Measurements from ENCODE around the gene COMMD1.
"Not testable (repeated sequence)": the region's sequence is repeated elsewhere in the genome, so short reads cannot be mapped to it uniquely, and the experiment has no call there.

The COMMD1 gene

GRCh38 chr2:62143696-62144095 is 238.2 kb downstream of the COMMD1 start:
- no peak for FAIRE-seq

DNA sequence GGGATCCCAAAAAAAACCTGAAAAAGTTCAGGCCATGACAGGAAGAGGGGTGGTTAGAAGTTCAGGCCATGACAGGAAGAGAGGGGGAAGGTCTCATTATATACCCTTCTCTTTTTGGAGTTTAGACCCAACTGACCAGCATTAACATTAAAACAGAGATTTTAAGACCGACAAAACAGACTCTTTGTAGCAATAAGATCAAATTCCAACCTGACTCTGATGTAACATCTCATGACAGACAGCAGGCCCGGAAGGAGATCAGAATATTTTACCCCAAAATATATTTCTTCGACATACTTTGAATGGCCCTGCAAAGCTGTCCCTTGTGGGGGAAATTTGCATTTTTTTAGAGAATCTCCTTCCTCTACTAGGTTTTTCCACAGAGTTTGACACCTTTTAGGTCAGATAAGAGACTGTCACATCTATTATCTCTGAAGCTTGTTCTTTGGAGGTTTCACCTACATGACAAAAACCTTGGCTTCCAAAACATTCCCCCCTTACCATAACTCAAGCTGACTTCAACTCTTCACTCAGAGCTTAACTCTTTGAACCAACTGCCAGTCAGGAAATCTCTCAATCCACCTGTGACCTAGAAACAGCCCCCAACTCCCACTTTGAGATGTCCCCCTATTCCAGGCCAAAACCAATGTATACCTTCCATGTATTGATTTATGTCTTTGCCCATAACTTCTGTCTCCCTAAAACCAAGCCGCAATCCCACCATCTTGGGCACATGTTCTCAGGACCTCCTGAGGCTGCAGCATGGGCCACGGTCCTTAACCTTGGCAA is 239.4 kb downstream of the COMMD1 start:
- no peak for FAIRE-seq

DNA sequence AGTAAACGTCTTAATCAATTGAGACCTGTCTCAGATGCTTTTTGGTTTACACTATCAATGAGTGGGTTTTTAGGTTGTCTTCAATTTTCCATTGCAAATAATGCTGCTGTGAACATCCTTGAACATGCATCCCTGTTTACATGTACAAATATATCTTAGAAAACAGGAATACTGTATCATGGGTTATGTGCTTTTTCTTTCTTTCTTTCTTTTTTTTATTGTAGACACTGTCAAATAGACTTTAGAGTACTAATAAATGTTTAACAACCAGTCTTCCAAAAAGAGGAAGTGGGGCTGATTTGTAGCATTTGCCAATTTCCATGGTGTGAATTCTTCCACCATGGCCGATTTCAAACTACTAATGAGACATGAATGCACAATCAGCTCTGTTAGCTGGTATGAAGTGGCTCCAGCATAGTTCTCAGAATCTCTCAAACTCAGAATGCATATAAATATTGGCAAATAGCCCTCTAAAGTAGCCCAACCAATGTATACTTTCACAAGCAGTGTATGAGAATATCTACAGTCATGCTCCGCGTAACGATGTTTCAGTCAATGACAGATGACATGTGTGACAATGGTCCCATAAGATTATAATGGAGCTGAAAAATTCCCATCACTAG is 240.1 kb downstream of the COMMD1 start:
- no peak for FAIRE-seq

DNA sequence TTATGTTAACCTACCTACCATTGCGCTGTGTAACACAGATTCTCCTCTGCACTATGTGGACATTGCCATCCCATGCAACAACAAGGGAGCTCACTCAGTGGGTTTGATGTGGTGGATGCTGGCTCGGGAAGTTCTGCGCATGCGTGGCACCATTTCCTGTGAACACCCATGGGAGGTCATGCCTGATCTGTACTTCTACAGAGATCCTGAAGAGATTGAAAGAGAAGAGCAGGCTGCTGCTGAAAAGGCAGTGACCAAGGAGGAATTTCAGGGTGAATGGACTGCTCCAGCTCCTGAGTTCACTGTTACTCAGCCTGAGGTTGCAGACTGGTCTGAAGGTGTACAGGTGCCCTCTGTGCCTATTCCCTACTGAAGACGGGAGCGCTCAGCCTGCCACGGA is 241.3 kb downstream of the COMMD1 start:
- FAIRE-seq, result not testable (repeated sequence)

- FAIRE-seq, result no peak
Measured at GRCh38 chr2:62147610-62148301, 242.3 kb downstream of the COMMD1 start.

DNA sequence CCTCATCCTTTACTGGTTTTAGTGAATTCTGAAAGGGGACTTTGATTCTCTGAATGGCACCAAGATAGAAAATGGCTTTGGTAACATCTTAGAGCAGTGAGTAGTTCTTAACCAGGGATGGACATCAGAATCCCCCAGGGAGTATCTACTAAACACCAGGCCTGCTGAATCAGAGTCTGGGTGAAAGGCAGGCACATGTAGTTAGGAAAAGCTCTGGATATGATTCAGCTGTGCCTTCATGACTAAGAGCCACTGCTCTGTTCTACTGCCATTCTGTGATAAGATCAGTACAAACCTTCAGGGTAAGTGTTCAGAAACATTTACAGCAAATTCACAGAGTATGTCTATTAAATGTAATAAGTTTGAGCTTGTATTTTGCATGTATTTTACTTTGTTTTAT is 244.2 kb downstream of the COMMD1 start:
- FAIRE-seq, result no peak

- FAIRE-seq, result no peak
Measured at GRCh38 chr2:62150597-62151305, 245.3 kb downstream of the COMMD1 start.

GRCh38 chr2:62151306-62151638 is 245.8 kb downstream of the COMMD1 start:
- FAIRE-seq, result no peak

- FAIRE-seq, result no peak
Measured at GRCh38 chr2:62152000-62152399, 246.5 kb downstream of the COMMD1 start.

- FAIRE-seq, result no peak
Measured at GRCh38 chr2:62156861-62157496, 251.5 kb downstream of the COMMD1 start.

GRCh38 chr2:62158444-62159121 is 253.1 kb downstream of the COMMD1 start:
- no peak for FAIRE-seq

GRCh38 chr2:62160691-62161090 is 255.2 kb downstream of the COMMD1 start:
- FAIRE-seq, result not testable (repeated sequence)

DNA sequence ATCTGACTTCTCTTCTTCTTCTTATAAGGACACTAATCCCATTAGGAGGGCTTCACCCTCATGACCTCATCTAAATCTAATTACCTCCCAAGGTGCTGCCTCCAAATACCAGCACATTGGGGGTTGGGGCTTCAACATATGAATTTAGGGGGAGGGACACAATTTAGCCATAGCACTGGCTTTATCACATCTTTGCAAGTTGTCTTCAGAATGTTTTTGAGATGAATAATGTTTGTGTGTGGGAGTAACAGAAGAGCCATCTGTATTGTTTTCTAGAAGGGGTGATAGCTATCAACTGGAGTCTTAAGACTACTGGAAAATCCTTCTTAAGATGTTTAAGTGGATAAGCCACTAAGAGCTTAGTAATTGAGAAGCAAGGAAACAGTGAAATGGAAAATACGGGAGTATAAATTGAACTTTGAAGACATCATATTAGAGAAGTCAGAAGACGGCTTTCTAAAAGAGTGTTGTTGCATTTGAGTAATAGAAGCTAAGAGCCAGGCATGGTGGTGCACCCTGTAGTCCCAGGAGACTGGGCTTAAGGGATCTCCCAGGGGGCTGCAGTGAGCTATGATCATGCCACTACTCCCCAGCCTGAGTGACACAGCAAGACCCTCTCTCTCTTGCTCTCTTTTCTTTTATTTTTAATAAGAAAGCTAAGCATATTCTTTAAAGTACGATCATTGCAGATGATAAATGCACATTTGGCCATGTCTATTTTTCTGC is 257.8 kb downstream of the COMMD1 start:
- FAIRE-seq, result no peak

- no peak for FAIRE-seq
Measured at GRCh38 chr2:62163834-62164233, 258.4 kb downstream of the COMMD1 start.

- no peak for FAIRE-seq
Measured at GRCh38 chr2:62175728-62176127, 270.3 kb downstream of the COMMD1 start.

GRCh38 chr2:62176801-62177200 is 271.3 kb downstream of the COMMD1 start:
- FAIRE-seq, result no peak

DNA sequence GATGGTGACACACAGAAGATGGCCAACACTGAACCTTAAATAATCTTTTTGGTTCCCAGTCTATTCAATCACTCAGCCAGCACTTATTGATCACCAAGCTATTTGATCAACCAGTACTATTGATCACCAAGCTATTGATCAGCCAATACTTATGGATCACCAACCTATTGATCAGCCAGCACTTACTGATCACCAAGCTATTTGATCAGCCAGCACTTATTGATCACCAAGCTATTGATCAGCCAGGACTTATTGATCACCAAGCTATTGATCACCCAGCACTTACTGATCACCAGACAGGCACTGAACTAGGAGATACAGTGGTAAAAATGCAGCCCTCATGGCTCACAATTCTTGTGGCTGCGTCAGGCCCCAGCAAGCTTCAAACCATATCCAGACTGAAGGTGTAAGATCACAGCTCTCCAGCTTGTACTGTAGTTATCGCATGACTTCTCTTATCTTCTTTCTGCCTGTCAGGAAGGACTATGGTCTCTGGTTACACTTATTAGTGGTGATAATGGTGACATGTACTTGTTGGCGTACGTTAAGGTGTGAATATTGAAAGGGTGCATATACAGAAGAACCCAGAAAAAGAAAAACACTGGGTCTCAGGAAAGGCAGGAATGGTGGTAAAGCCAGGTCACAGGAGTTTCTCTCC is 272.0 kb downstream of the COMMD1 start:
- no peak for FAIRE-seq

- no peak for FAIRE-seq
Measured at GRCh38 chr2:62178741-62179271, 273.3 kb downstream of the COMMD1 start.

GRCh38 chr2:62180975-62181374 is 275.5 kb downstream of the COMMD1 start:
- no peak for FAIRE-seq

- FAIRE-seq, result no peak
Measured at GRCh38 chr2:62181843-62182242, 276.4 kb downstream of the COMMD1 start.
